ENCODE results near the gene SPINT3.

SPINT3 gene

DNA sequence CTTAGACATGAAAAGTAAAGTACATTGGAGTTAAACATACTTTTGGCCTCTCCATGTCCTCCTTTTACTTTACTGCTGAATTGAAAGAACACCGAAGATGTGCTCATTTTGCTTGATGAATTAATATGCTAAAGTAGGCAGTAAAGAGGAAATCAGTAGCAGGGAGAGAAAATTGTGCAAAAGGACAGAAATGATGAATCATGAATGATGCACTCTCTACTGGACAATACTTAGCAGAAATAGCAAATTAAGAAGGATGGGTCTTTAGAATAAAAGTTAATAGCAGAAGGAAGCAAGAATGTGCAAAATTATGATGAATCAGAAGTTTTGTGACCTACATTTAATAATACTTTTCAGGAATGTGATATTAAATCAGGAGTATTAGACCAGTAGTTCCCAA, 8.4 kb upstream of the SPINT3 start:
- TF ChIP-seq, protein P1, sequence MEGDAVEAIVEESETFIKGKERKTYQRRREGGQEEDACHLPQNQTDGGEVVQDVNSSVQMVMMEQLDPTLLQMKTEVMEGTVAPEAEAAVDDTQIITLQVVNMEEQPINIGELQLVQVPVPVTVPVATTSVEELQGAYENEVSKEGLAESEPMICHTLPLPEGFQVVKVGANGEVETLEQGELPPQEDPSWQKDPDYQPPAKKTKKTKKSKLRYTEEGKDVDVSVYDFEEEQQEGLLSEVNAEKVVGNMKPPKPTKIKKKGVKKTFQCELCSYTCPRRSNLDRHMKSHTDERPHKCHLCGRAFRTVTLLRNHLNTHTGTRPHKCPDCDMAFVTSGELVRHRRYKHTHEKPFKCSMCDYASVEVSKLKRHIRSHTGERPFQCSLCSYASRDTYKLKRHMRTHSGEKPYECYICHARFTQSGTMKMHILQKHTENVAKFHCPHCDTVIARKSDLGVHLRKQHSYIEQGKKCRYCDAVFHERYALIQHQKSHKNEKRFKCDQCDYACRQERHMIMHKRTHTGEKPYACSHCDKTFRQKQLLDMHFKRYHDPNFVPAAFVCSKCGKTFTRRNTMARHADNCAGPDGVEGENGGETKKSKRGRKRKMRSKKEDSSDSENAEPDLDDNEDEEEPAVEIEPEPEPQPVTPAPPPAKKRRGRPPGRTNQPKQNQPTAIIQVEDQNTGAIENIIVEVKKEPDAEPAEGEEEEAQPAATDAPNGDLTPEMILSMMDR (conservative IDR thresholded peaks at IDR 0.05; ENCODE audit: low read length), result no peak
- H3K4me3 ChIP-seq (ENCODE audit: low read length), result no peak overlapping the region
- DNase-seq (ENCODE audit: low read depth), result no peak

DNA sequence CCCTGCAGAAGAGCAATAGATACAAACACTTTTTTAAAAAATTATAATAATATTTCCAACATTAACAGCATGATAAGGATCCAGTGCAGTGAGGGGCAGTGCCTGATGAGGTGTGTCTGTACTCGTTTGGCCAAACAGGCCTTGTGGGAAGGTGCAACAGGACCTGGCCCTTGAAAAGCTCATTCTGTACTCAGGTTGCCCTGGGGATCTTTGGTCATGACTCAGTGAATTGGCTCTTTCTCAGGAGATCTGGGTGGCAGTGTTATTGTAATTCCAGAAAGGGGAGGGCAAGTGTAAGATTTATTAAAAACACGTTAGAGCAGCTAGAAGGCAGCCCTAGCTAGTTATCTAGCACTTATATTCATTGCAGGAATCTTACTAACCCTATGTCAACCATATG, 2.9 kb upstream of the SPINT3 start:
- TF ChIP-seq, protein P1 (conservative IDR thresholded peaks at IDR 0.05; ENCODE audit: low read length), result no peak
- H3K4me3 ChIP-seq (ENCODE audit: low read length), result no peak overlapping the region
- DNase-seq (ENCODE audit: low read depth), result no peak

DNA sequence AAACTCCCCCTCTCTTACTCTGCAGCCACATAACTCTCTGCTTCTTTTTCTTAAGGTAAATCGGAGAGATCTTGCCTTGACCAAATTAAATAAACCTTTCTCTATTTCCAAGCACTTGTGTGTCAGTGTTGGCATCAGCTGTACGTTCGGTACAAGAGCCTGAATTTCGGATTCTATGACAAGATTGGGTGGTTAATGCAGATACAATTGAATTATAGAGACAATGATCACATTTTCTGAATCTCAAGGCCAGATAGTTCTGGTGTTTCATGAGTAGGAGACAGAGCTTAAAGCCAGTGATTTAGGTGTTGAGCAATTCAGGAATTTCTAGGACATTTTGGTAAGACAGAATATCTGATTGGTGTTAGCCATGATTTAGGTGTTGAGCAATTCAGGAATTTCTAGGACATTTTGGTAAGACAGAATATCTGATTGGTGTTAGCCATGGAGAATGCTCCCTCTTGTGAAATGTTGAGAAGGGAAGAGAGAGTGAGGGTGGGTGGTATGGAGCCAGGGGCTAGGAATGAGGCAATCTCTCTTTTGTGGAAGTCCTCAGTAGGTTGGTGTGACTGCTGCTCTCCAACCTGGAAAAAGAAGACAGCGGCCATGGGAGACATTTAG, 5.1 kb downstream of the SPINT3 start:
- TF ChIP-seq, protein P1 (conservative IDR thresholded peaks at IDR 0.05; ENCODE audit: low read length), result no peak
- no peak for DNase-seq (ENCODE audit: low read depth)
- no peak overlapping the region for H3K4me3 ChIP-seq (ENCODE audit: low read length)

DNA sequence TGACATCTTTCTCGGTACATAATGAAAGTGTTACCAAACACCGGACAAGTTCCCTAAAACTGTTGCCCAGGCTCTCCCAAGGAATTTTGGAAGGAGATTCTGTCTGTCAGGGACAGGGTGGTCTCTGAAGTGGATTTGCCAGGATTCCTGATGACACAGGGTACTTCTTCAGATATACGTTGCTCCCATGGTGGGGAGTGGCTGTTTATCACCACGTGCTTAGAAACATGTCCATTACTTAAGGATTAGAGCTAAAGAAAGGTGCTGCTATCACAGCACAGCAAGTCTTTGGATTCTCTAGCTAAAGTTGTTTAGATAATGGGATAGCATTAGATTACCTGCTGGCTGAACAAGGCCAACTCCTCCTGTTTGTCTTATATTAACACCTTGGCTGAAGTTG, 6.3 kb downstream of the SPINT3 start:
- DNase-seq (ENCODE audit: low read depth), result no peak
- TF ChIP-seq, protein P1 (conservative IDR thresholded peaks at IDR 0.05; ENCODE audit: low read length), result no peak
- H3K4me3 ChIP-seq (ENCODE audit: low read length), result no peak overlapping the region

DNA sequence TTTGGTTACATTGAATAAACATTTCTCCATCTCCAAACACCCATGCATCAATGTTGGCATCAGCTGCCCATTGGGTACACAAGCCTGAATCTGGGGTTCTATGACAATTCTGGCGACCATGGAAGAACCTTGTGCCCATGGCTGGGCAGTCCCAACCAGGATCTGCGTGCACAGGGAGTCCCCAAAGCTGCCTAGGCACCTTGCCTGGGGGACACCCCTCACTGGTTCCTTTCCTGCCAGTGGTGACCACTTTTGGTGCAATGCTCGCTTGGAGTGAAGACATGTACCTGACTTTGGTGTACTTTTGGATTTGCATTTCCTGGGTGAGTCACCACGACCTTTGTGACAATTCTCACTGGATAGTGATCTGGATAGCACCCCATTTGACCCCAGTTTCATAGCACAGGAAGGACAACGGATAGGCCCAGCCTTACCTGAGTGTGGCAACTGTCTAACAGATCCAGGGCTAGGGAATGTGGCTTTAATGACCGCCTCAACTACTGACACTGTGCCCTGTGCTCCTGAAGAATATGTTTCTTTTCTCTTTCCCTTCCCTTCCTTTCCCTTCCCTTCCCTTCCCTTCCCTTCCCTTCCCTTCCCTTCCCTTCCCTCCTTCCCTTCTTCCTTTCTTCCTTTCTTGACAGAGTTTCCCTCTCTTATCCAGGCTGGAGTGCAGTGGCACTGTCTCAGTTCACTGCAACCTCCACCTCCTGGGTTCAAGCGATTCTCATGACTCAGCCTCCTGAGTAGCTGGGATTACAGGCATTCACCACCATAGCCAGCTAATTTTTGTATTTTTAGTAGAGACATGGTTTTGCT, 7.1 kb downstream of the SPINT3 start:
- no peak for DNase-seq (ENCODE audit: low read depth)
- H3K4me3 ChIP-seq (ENCODE audit: low read length), result no peak overlapping the region
- TF ChIP-seq, protein P1 (conservative IDR thresholded peaks at IDR 0.05; ENCODE audit: low read length), result no peak

DNA sequence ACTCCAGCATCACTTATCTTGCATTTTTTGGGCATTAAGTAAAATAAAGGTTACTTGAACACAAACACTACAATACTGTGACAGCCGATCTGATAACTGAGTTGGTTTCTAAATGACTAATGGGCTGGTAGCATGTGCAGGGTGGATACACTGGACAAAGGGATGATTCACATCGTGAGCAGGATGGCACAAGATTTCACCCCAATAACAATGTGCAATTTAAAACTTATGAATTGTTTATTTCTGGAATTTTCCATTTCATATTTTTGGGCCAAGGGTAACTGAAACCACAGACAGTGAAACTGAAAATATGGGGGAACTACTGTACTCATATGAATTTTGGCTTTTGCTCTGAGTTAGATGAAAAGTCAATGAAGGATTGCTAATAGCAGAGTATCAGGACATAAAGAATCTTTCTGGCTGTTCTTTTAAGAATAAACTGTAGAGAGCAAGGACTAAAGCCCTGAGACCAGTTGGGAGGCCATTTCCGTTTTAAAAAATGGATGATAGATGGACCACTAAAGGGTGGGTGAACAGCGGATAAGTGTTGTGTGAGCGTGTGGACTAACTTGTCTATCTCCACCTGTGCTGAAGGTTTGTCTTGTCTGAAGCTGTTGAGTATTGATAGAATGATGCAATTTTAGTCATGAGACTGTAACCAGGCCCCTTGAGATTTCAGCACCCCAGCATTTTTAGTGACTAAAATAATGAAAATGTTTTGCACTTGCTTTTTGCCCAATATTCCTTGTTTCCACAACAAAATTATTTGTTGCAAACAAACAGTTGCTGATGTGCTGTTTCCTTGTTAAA, 8.2 kb downstream of the SPINT3 start:
- DNase-seq (ENCODE audit: low read depth), result no peak
- TF ChIP-seq, protein P1 (conservative IDR thresholded peaks at IDR 0.05; ENCODE audit: low read length), result no peak
- no peak overlapping the region for H3K4me3 ChIP-seq (ENCODE audit: low read length)

Measured in AG10803 (cell line).